Measurements from ENCODE around the gene TMPRSS3. TPM values are rescaled to one million over a fixed set of nuclear protein-coding genes. Genes with fewer than 3 reads are reported as not detected.

Gene TMPRSS3
- total RNA-seq, 2 experiments from 2014 or later = 123 to 134 TPM

DNA sequence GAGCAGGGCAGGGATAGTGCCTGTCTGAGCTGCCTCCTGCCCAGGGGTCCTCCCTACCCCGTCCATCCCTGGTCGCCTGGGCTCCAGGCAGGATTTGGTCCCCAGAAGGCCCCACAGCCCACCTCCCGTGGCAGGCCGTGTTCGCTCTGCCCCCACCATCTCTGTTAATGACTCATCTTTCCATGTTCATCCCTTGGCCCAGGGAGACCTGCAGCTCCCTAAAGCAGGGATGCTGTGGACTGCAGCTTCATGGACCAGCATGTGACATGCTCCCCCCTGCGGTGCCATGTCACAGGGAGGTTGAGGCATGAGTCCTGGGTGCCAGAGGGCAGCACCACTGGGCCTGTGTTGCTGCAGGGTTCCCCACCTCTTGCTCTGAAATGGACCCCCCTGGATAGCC, 34.7 kb upstream of the TMPRSS3 start:
- DNase-seq (no peak), ATAC-seq (no peak)
- Mint-ChIP-seq H3K4me1 (ENCODE audit: low read depth) (peaks cover 54% of the 10 kb centered on the region), H3K9me3 (peaks cover 6% of the 10 kb centered on the region), H3K4me3 (no peak overlapping the region), H3K27ac (no peak overlapping the region), H3K36me3 (ENCODE audit: low read depth) (peaks cover 91% of the 10 kb centered on the region), H3K27me3 (no peaks in the 10 kb centered on the region)
- TF ChIP-seq CTCF (IDR thresholded peaks at IDR 0.05) = no peak
- intact Hi-C loops (cut with micrococcal nuclease) = no loop called here
- ChIA-PET CTCF (interaction anchor here (1.2 to 2.1 kb wide), 2 partner anchors 49 to 93 kb away, joined by 4 to 6 read pairs; no protein-coding TSS in a partner anchor), POLR2A (interaction anchor here (0.7 to 1.4 kb wide), 6 partner anchors 9 to 429 kb away, joined by 3 to 5 read pairs (median 3); no protein-coding TSS in a partner anchor)

DNA sequence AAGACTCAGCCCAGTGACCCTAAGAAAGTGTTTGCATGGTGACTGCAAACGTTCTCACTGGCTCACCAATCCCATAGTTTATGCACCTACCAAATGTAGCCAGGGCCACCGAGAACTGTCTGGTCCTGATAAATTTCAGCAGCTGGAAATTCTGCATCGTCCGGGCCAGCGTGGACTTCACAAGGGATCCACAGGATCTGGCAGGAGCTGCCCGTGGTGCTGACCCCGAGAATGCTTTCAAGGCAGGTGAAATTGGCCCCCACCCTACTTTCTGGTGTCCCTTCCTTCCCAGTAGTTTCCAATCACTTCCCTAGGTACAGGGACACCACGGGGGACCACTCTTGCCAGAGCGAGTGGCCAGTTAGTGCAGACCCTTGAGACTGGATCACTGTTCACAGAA, 34.0 kb upstream of the TMPRSS3 start:
- no peak for TF ChIP-seq CTCF (IDR thresholded peaks at IDR 0.05)
- H3K27me3 Mint-ChIP-seq = no peaks in the 10 kb centered on the region
- peaks cover 6% of the 10 kb centered on the region for H3K9me3 Mint-ChIP-seq
- peaks cover 89% of the 10 kb centered on the region for H3K36me3 Mint-ChIP-seq (ENCODE audit: low read depth)
- no peak overlapping the region for H3K4me3 Mint-ChIP-seq
- DNase-seq (no peak), ATAC-seq (no peak)
- H3K27ac Mint-ChIP-seq = no peak overlapping the region
- CTCF ChIA-PET = interaction anchor here (1.2 to 2.1 kb wide), 2 partner anchors 48 to 92 kb away, joined by 4 to 6 read pairs; no protein-coding TSS in a partner anchor
- POLR2A ChIA-PET = interaction anchor here (0.9 to 1.6 kb wide), 5 partner anchors 9 to 62 kb away, joined by 3 to 5 read pairs (median 3); no protein-coding TSS in a partner anchor
- peaks cover 54% of the 10 kb centered on the region for H3K4me1 Mint-ChIP-seq (ENCODE audit: low read depth)
- intact Hi-C loops (cut with micrococcal nuclease) = loop anchor here (10.0 kb wide), 1 partner anchor 285 kb away; no protein-coding TSS in a partner anchor

- Mint-ChIP-seq H3K36me3 (ENCODE audit: low read depth) (peaks cover 87% of the 10 kb centered on the region), H3K4me1 (ENCODE audit: low read depth) (peaks cover 54% of the 10 kb centered on the region), H3K27me3 (no peaks in the 10 kb centered on the region), H3K4me3 (no peak overlapping the region), H3K9me3 (peaks cover 6% of the 10 kb centered on the region), H3K27ac (no peak overlapping the region)
- ATAC-seq (no peak), DNase-seq (no peak)
- TF ChIP-seq CTCF (IDR thresholded peaks at IDR 0.05) = no peak
- POLR2A ChIA-PET = interaction anchor here (1.4 to 1.6 kb wide), 2 partner anchors 13 to 17 kb away, joined by 3 read pairs; no protein-coding TSS in a partner anchor
- intact Hi-C loops (cut with micrococcal nuclease) = loop anchor here (10.0 kb wide), 1 partner anchor 284 kb away; no protein-coding TSS in a partner anchor
- CTCF ChIA-PET = interaction anchor here (1.2 to 2.1 kb wide), 2 partner anchors 47 to 119 kb away, joined by 3 to 6 read pairs; no protein-coding TSS in a partner anchor
Observed at GRCh38 chr21:42429021-42429420, 33.2 kb upstream of the TMPRSS3 start.

DNA sequence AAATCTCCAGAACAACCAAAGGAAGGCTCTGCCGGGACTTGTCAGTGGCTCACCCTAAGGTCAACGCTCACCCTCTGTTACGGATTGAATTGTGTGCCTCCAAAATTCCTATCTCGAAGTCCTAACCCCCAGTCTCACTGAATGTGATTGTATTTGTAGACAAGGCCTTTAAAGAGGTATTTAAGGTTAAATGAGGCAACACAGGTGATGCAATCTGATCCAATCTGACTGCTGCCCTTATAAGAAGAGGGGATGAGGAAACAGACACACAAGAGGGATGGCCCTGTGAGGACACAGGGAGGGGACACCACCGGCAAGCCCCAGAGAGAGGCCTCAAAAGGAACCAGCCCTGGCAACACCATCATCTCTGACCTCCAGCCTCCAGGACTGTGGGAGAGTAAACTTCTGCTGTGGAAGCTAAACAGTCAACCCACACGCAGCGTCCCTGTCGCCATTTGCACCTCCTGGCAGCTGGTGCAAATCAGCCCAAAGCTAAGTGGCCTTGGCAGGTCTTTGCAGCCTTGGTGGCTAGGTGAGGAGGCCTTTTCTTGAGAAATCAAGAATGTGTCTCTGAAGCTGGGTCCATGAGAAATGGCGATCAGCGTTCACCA, 32.1 kb upstream of the TMPRSS3 start:
- ATAC-seq = no peak
- peaks cover 55% of the 10 kb centered on the region for H3K4me1 Mint-ChIP-seq (ENCODE audit: low read depth)
- no peaks in the 10 kb centered on the region for H3K27me3 Mint-ChIP-seq
- intact Hi-C loops (cut with micrococcal nuclease) = loop anchor here (10.0 kb wide), 1 partner anchor 283 kb away; no protein-coding TSS in a partner anchor
- POLR2A ChIA-PET = interaction anchor here (0.6 to 8.0 kb wide), 2 partner anchors 22 to 46 kb away, joined by 3 to 133 read pairs; partner anchors contain the start of gene UBASH3A
- peaks cover 87% of the 10 kb centered on the region for H3K36me3 Mint-ChIP-seq (ENCODE audit: low read depth)
- no peak overlapping the region for H3K4me3 Mint-ChIP-seq
- DNase-seq = no peak
- TF ChIP-seq CTCF (IDR thresholded peaks at IDR 0.05) = no peak
- H3K27ac Mint-ChIP-seq = peak overlapping the region; percentile 13
- peaks cover 4% of the 10 kb centered on the region for H3K9me3 Mint-ChIP-seq
- CTCF ChIA-PET = interaction anchor here (1.0 to 1.2 kb wide), 3 partner anchors 23 to 118 kb away, joined by 3 read pairs; no protein-coding TSS in a partner anchor
